HG03354 (cell line): ENCODE measurements around the gene EIF3D.
A peak's percentile ranks its signal among the peaks of the same experiment; 100 is the strongest.

ENCODE experiments used
- ATAC-seq: cut with Tn5 transposase; IDR thresholded peaks from one replicate; pipeline ENCODE4 v1.9.1; 2021; ENCODE audit warnings: mild to moderate bottlenecking; ENCODE audit not compliant: unreplicated experiment, poor library complexity, severe bottlenecking

Gene EIF3D

DNA sequence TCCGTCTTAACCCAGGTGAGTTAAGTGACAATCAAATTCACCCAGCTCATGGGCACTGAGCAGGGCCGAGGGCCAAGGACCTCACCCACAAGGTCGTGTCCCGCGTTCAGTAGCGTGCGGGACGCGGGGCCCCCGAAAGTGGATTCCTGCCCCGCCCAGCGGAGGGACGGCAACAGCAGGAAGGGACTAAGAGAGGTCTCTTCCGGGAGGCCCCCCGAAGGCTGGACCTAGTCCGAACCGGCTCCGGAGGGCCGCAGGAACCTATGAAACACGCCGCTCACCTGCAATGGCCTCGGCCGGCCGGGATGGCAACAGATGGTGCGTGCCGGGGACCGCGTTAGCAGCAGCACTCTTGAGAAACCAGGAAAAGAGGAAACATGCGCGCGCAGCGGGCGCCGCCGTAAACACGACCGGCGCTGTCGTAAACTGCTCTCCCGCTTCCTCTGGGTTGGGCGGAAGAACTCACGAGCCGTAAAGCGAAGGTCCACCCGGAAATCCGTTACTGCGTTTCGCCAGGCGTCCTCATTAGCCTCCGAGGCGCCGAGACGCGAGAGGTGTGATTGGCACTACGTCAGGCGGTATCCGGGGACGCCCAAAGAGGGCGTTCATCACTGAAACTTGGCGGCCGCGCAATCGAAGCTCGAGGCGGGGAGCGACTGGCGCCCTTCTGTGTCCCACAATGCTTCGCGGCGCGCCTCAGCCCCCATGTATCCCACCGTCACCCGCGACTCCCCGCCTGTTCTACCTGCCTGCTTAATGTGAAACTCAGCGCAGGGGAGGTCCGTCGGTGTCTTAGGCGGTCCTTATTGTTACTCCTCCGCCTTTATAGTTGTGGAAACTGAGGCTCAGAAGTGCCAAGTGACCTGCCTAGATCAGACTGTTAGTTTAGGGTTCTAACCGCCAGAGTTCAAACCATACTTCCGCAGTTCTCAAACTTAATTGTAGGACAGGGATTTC is at the start of gene EIF3D:
TSS of gene EIF3D (minus strand) at position 372 of the 957 bp plus-strand sequence. CDS start 3,045 bp downstream, outside the sequence.
- ATAC-seq: peak; percentile 95

DNA sequence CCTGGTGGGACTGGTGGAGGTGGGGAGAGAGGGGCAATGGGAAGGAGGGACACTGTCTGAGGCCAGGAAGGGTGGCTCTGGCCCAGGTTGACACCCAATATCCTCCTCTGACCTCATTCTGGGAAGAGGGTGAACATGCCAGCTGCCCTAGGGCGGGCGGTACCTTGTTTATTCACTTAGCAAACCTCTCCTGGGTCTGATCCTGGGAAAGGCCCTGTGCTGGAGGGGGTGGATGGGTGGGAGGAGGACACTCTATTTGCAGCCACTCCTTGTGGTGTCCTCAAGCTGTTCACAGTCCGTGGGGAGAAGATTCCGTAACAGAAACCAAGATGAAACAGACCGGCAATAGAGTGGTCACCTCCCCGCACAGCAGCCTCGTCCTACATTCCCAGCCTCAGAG is 49.7 kb upstream of the EIF3D start:
- no peak for ATAC-seq

- no peak for ATAC-seq
Observed at GRCh38 chr22:36577019-36577418, 48.1 kb upstream of the EIF3D start.

GRCh38 chr22:36574728-36575127 is 45.8 kb upstream of the EIF3D start:
- no peak for ATAC-seq

DNA sequence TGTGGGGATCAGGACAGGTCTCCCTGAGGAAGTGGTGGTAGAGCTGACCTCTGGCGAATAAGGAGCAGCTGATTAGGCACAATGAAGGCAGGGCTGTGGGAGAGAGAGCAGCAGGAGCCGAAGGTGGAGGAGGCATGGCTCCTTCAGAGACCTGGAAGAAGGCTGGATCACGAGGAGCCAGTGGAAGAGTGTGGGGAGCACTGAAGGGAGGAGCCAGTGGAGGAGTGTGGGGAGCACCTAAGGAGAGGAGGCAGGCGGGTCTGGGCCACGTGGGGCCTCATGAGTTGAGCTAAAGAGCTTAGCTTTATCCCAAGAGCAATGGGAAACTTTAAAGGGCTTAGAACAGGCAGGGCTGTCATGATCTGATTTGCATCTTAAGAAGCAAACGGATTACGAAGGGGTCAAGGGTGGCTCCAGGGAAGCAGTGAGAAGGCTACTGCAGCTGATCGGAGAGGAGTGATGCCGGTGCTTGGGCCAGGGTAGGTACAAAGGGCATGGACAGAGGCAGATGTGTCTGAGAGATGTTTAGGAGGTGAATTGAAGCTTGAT is 44.9 kb upstream of the EIF3D start:
- ATAC-seq: no peak

GRCh38 chr22:36571991-36572390 is 43.0 kb upstream of the EIF3D start:
- ATAC-seq: no peak

GRCh38 chr22:36569999-36570398 is 41.0 kb upstream of the EIF3D start:
- no peak for ATAC-seq

DNA sequence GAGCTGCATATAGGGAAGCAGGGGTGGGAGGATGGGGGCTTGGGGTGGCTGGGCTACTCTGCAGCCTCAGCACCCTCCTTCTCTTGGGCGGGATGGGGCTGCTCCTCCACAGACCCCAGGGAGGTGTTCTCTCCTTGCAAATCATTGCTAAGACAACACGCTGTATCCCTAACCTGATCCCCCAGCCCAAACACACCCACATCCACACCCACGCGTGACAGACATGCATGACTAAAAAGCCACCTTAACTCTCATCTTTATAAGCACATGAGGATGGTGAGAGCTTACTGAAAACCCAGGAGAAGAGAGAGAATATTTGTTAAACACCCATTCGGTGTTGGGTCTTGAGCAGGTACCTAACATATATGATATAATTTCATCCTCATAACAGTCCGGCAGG is 39.9 kb upstream of the EIF3D start:
- ATAC-seq: no peak

DNA sequence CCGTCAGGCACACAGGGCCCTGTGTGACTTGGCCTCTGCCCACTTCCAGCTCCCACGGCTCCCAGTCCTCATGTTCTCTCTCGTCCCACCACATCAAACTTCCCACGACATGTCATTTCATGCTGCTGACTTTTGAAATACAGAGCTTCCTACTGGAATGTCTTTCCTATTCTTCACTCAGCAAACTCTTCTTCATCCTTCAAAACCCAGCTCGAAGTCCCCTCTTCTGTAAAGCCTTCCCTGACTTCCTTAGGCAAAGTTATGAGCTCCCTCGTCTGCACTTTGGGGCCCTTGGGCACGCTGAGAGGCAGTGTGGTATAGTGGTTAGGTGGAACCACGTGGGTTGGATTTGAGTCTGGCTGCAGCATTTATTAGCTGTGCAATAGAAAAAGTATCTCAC is 37.8 kb upstream of the EIF3D start:
- ATAC-seq: no peak

GRCh38 chr22:36565686-36566085 is 36.7 kb upstream of the EIF3D start:
- no peak for ATAC-seq

- ATAC-seq: no peak
Observed at GRCh38 chr22:36565159-36565507, 36.2 kb upstream of the EIF3D start.

- no peak for ATAC-seq
Observed at GRCh38 chr22:36564422-36565158, 35.6 kb upstream of the EIF3D start.

DNA sequence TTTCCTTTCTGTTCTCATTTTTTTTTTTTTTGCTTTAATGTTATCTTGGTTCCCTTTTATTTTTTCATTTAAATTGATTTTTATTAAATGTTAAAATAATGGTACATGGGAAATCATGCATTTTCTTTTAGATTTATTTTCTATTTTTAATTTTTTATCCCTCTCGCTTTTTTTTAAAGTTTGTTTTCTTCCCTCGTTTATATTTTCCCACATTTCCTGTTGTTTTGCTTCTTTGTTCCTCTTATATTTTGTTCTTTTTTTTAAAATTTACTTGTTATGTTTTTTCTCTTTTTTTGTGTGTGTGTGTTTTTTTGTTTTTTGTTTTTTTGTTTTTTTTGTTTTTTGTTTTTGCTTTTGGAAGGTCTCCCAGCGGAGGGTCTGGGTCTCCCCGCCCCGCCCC is 34.9 kb upstream of the EIF3D start:
- no peak for ATAC-seq

- no peak for ATAC-seq
Observed at GRCh38 chr22:36563444-36563843, 34.5 kb upstream of the EIF3D start.

GRCh38 chr22:36563001-36563400 is 34.0 kb upstream of the EIF3D start:
- ATAC-seq: no peak

- no peak for ATAC-seq
Observed at GRCh38 chr22:36562261-36562835, 33.4 kb upstream of the EIF3D start.

DNA sequence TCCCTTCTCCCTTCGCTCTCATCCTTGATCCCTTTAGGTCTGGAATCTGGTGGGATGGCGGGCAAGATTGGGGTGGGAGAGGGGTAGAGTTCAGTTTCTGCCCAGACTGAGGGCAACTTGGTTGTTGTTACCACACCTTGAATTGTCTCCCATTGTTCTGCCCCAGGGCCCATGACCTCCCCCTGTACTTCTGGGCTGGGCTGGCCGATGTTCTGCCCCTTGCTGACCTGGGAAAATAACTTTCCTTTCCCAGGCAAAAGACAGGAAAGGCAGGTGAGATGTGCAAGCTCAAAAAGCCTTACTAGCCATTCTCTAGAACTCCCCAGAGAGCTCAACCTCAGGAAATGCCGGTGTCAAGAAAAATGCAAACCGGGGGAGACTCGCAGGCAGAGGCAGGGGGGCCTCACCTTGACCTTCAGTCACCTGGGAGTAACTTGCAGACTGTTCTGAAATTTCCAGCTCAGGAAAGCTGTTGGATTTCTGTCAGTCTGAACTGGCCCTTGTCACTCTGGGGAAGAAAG is 32.4 kb upstream of the EIF3D start:
- ATAC-seq: no peak

DNA sequence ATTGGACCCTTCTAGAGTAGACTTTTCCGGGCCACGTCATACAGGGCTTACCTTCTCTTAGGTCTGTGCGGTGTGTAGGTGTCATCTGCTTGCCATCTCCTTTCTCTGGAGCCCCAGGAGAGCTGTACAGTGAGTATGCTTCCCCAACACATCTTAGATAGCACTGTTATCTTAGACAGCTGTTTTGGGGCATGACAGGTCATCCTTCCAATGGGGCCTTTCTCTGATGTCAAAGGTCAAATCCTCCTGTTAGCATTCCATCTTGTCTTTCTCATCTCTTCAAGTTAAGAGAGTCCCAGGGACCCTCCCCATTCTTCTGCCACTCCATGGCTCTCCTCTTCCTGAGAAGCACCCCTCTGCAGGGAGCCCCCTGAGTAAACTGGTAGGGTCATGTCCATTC is 31.0 kb upstream of the EIF3D start:
- ATAC-seq: no peak

GRCh38 chr22:36554098-36554497 is 25.1 kb upstream of the EIF3D start:
- no peak for ATAC-seq

DNA sequence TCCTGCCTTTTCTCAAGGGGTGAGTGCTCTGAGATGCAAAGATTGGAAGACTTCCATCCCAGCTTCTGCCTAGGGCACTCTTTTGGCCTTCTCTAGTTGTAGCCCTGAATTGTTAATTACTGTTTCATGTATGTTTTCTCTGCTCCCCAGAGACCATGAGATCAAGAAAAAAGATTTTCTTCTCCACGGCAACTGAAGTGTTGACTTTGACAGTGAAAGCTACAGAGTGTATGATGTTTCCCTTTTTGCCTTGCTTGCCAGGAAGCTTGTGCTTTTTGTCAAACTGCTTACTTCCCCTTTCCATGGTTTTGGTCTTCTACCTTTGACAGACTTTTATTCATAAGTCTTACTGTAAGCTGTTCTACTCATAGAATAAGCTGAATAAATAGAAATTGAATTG is 23.3 kb upstream of the EIF3D start:
- no peak for ATAC-seq
